ENCODE data around the gene SGMS1. TPM values are rescaled to one million over a fixed set of nuclear protein-coding genes. Genes with fewer than 3 reads are reported as not detected.

SGMS1 gene
- total and polyA plus RNA-seq, 5 experiments from 2014 or later: 8.3 to 34.9 (median 11.0) TPM

- Mint-ChIP-seq H3K27me3 (no peaks in the 10 kb centered on the region), H3K27ac (no peak overlapping the region), H3K9me3 (peaks cover 0 to 2% (median 0%) of the 10 kb centered on the region in 9 donors), H3K4me1 (peaks cover 11 to 22% (median 19%) of the 10 kb centered on the region in 4 donors), H3K4me3 (no peak overlapping the region), H3K36me3 (peaks cover 0 to 45% (median 38%) of the 10 kb centered on the region in 3 donors)
- no peak for DNase-seq
- POLR2A ChIA-PET: interaction anchor here (0.6 kb wide), 1 partner anchor 396 kb away, joined by 3 read pairs; the partner anchor contains the start of gene ASAH2B
- no peak for ATAC-seq
Observed at GRCh38 chr10:50343702-50344331, 279.9 kb downstream of the SGMS1 start.

GRCh38 chr10:50341987-50342386 lies 281.8 kb downstream of the SGMS1 start:
- Mint-ChIP-seq H3K4me3 (no peak overlapping the region), H3K4me1 (peaks cover 3 to 12% (median 11%) of the 10 kb centered on the region in 4 donors), H3K36me3 (peaks cover 0 to 52% (median 49%) of the 10 kb centered on the region in 3 donors), H3K27ac (no peak overlapping the region), H3K27me3 (no peaks in the 10 kb centered on the region), H3K9me3 (no peaks in the 10 kb centered on the region)
- ATAC-seq (no peak), DNase-seq (no peak)
- POLR2A ChIA-PET: no interaction called here

DNA sequence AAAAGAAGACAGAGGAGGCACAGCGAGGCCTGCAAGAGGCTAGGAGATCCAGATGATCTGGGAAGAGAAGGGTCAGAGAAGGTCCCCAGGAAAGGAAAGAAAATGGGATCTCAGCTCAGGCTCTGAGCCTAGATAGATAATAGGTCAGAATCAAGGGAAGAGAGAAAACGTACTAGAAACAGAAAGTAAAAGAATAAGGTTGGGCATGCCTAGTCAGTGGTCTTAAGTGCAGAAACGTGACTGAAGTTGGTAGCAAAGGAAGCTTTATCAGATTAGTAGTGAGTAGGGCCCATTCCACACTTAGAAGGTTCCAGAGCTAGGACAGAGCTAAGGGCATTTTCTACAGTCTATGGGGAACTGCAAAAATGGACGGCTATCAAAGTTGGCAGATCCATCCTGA lies 287.6 kb downstream of the SGMS1 start:
- POLR2A ChIA-PET: no interaction called here
- Mint-ChIP-seq H3K27me3 (no peaks in the 10 kb centered on the region), H3K27ac (no peak overlapping the region), H3K36me3 (peaks cover 0 to 35% (median 32%) of the 10 kb centered on the region in 3 donors), H3K4me3 (no peak overlapping the region), H3K4me1 (peaks cover 27 to 38% (median 30%) of the 10 kb centered on the region in 4 donors), H3K9me3 (no peaks in the 10 kb centered on the region)
- DNase-seq: no peak
- ATAC-seq: no peak

- Mint-ChIP-seq H3K4me1 (peaks cover 27 to 38% (median 31%) of the 10 kb centered on the region in 4 donors), H3K27me3 (no peaks in the 10 kb centered on the region), H3K9me3 (no peaks in the 10 kb centered on the region), H3K27ac (no peak overlapping the region), H3K4me3 (no peak overlapping the region), H3K36me3 (peaks cover 0 to 28% (median 27%) of the 10 kb centered on the region in 3 donors)
- POLR2A ChIA-PET: no interaction called here
- DNase-seq (no peak), ATAC-seq (no peak)
Observed at GRCh38 chr10:50335397-50335796, 288.4 kb downstream of the SGMS1 start.

GRCh38 chr10:50334273-50334672 lies 289.5 kb downstream of the SGMS1 start:
- POLR2A ChIA-PET: no interaction called here
- no peak overlapping the region for H3K4me3 Mint-ChIP-seq
- DNase-seq: no peak
- no peaks in the 10 kb centered on the region for H3K27me3 Mint-ChIP-seq
- no peak for ATAC-seq
- peaks cover 26 to 32% (median 29%) of the 10 kb centered on the region in 4 donors for H3K4me1 Mint-ChIP-seq
- peaks cover 0 to 17% (median 16%) of the 10 kb centered on the region in 3 donors for H3K36me3 Mint-ChIP-seq
- no peaks in the 10 kb centered on the region for H3K9me3 Mint-ChIP-seq
- peak overlapping the region in 1 of 10 donors; percentile 51 for H3K27ac Mint-ChIP-seq

GRCh38 chr10:50333872-50334271 lies 289.9 kb downstream of the SGMS1 start:
- ATAC-seq (no peak), DNase-seq (no peak)
- H3K27me3 Mint-ChIP-seq: no peaks in the 10 kb centered on the region
- H3K27ac Mint-ChIP-seq: no peak overlapping the region
- peaks cover 0 to 17% (median 16%) of the 10 kb centered on the region in 3 donors for H3K36me3 Mint-ChIP-seq
- peaks cover 22 to 29% (median 27%) of the 10 kb centered on the region in 4 donors for H3K4me1 Mint-ChIP-seq
- H3K9me3 Mint-ChIP-seq: no peaks in the 10 kb centered on the region
- POLR2A ChIA-PET: no interaction called here
- H3K4me3 Mint-ChIP-seq: no peak overlapping the region

GRCh38 chr10:50332108-50332842 lies 291.5 kb downstream of the SGMS1 start:
- ATAC-seq: no peak
- H3K36me3 Mint-ChIP-seq: peaks cover 0 to 15% (median 10%) of the 10 kb centered on the region in 3 donors
- no peaks in the 10 kb centered on the region for H3K27me3 Mint-ChIP-seq
- H3K4me3 Mint-ChIP-seq: no peak overlapping the region
- no peak for DNase-seq
- H3K27ac Mint-ChIP-seq: peak overlapping the region in 1 of 10 donors; percentile 24
- POLR2A ChIA-PET: no interaction called here
- no peaks in the 10 kb centered on the region for H3K9me3 Mint-ChIP-seq
- peaks cover 21 to 27% (median 25%) of the 10 kb centered on the region in 4 donors for H3K4me1 Mint-ChIP-seq

DNA sequence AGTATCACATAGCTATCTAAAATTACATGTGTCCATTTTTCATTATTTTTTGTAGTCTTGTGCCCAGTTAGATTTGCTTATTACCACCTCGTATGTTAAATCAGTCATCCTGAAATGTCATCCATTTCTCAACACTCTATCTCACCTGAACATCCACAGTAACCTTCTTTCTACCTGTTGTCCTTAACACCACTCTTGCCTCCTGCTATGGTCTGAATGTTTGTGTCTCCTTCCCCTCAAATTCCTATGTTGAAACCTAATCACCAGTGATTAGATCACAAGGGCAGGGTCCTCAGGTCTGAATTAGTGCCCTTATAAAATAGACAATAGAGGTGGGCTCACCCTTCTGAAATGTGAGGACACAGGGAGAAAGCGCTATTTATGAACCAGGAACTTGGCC lies 292.3 kb downstream of the SGMS1 start:
- Mint-ChIP-seq H3K27ac (peak overlapping the region in 1 of 10 donors; percentile 9), H3K36me3 (peaks cover 0 to 23% (median 8%) of the 10 kb centered on the region in 3 donors), H3K27me3 (no peaks in the 10 kb centered on the region), H3K9me3 (no peaks in the 10 kb centered on the region), H3K4me1 (peaks cover 23 to 27% (median 26%) of the 10 kb centered on the region in 4 donors), H3K4me3 (no peak overlapping the region)
- ATAC-seq: no peak
- POLR2A ChIA-PET: no interaction called here
- DNase-seq: no peak

GRCh38 chr10:50326757-50327701 lies 296.7 kb downstream of the SGMS1 start:
- no peak for DNase-seq
- no peaks in the 10 kb centered on the region for H3K27me3 Mint-ChIP-seq
- peaks cover 0 to 43% (median 24%) of the 10 kb centered on the region in 3 donors for H3K36me3 Mint-ChIP-seq
- peaks cover 0 to 14% (median 9%) of the 10 kb centered on the region in 4 donors for H3K4me1 Mint-ChIP-seq
- H3K9me3 Mint-ChIP-seq: no peaks in the 10 kb centered on the region
- POLR2A ChIA-PET: no interaction called here
- H3K27ac Mint-ChIP-seq: peak overlapping the region in 1 of 10 donors; percentile 4
- ATAC-seq: no peak
- no peak overlapping the region for H3K4me3 Mint-ChIP-seq

DNA sequence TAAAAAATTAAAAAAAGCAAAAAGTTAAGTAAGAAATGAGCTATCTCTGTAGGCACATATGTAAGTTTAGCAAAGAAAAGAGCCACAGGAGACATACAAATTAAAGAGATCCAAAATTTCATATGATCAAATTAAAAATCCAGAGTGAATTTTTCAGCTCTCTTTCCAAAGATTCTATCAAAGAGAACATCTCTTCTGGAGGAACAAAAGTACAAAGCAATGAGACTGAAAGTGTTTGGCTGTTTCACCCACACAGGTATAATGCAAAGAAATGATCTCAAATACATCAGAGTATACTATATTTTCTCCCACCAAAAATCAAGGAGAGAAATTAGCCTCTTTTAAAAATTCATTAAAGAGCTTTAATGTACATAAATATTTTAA lies 297.6 kb downstream of the SGMS1 start:
- peaks cover 0 to 23% (median 9%) of the 10 kb centered on the region in 4 donors for H3K4me1 Mint-ChIP-seq
- POLR2A ChIA-PET: interaction anchor here (0.6 kb wide), 1 partner anchor 28 kb away, joined by 3 read pairs; no protein-coding TSS in a partner anchor
- DNase-seq (no peak), ATAC-seq (no peak)
- no peak overlapping the region for H3K27ac Mint-ChIP-seq
- no peaks in the 10 kb centered on the region for H3K9me3 Mint-ChIP-seq
- H3K4me3 Mint-ChIP-seq: no peak overlapping the region
- H3K27me3 Mint-ChIP-seq: no peaks in the 10 kb centered on the region
- peaks cover 0 to 51% (median 25%) of the 10 kb centered on the region in 3 donors for H3K36me3 Mint-ChIP-seq

GRCh38 chr10:50325449-50326171 lies 298.1 kb downstream of the SGMS1 start:
- ATAC-seq (no peak), DNase-seq (no peak)
- Mint-ChIP-seq H3K36me3 (peaks cover 0 to 53% (median 29%) of the 10 kb centered on the region in 3 donors), H3K27ac (no peak overlapping the region), H3K4me3 (no peak overlapping the region), H3K9me3 (no peaks in the 10 kb centered on the region), H3K27me3 (no peaks in the 10 kb centered on the region), H3K4me1 (peaks cover 0 to 24% (median 10%) of the 10 kb centered on the region in 4 donors)
- POLR2A ChIA-PET: interaction anchor here (0.6 kb wide), 1 partner anchor 27 kb away, joined by 3 read pairs; no protein-coding TSS in a partner anchor

Data from naive thymus-derived CD8-positive, alpha-beta T cell (primary cell).